ENCODE results near the gene STAC2.

Gene STAC2

DNA sequence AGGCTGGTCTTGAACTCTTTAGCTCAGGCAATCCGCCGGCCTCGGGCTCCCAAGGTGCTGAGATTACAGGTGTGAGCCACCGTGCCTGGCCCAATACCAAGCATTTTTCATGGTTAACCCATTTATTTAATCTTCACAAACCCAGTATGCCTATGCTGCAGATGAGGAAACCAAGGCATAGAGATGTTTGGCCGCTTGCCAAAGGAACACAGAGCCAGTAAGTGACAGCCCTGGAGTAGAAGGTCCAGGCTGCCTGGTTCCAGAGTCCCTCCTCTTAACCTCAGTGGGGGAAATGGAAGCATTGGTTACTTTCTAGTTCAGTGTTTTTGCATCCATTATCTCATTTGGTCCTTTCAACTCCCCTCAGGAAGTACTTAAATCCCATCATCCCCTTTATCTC is 44.4 kb downstream of the STAC2 start:
- TF ChIP-seq YY1 (IDR thresholded peaks at IDR 0.05; ENCODE audit: insufficient read depth, insufficient read length) (no peak), SUZ12 (IDR thresholded peaks at IDR 0.05; ENCODE audit: extremely low read depth, insufficient read depth, insufficient read length) (no peak), ZNF274 (IDR thresholded peaks at IDR 0.05; ENCODE audit: low read depth, low read length) (no peak)
- H3K4me3 ChIP-seq (ENCODE audit: insufficient read length, low read depth), result no peak overlapping the region
- no peaks in the 10 kb centered on the region for H3K4me1 ChIP-seq (ENCODE audit: insufficient read depth, insufficient read length)
- H3K9me3 ChIP-seq (ENCODE audit: insufficient read depth, low read length), result no peaks in the 10 kb centered on the region
- no peaks in the 10 kb centered on the region for H3K27me3 ChIP-seq (ENCODE audit: insufficient read depth, insufficient read length)
- peaks cover 60% of the 10 kb centered on the region for H3K36me3 ChIP-seq (ENCODE audit: insufficient read depth, insufficient read length, low read length)
- H3K9ac ChIP-seq (ENCODE audit: insufficient read length, low read depth), result no peak overlapping the region
- DNase-seq (ENCODE audit: low read depth, low spot score), result no peak

DNA sequence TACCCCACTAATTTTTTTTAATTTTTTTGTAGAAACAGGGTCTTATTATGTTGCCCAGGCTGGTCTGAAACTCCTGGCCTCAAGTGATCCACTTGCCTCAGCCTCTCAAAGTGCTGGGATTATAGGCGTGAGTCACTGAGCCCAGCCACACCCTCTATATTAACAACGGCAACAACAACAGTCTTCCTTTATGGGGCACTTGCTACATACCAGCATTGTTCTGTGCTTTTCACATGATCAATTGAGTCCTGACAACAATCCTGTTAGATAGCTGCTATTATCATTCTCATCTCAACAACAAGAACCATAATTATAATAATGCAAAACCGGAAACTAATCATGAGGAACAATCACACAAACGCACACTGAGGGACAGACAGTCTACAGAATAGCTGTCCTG is 47.2 kb downstream of the STAC2 start:
- H3K36me3 ChIP-seq (ENCODE audit: insufficient read depth, insufficient read length, low read length), result peaks cover 55% of the 10 kb centered on the region
- H3K9ac ChIP-seq (ENCODE audit: insufficient read length, low read depth), result no peak overlapping the region
- no peak for TF ChIP-seq SUZ12 (IDR thresholded peaks at IDR 0.05; ENCODE audit: extremely low read depth, insufficient read depth, insufficient read length)
- TF ChIP-seq ZNF274 (IDR thresholded peaks at IDR 0.05; ENCODE audit: low read depth, low read length), result no peak
- TF ChIP-seq YY1 (IDR thresholded peaks at IDR 0.05; ENCODE audit: insufficient read depth, insufficient read length), result no peak
- H3K4me3 ChIP-seq (ENCODE audit: insufficient read length, low read depth), result no peak overlapping the region
- no peaks in the 10 kb centered on the region for H3K9me3 ChIP-seq (ENCODE audit: insufficient read depth, low read length)
- no peaks in the 10 kb centered on the region for H3K27me3 ChIP-seq (ENCODE audit: insufficient read depth, insufficient read length)
- no peak for DNase-seq (ENCODE audit: low read depth, low spot score)
- peaks cover 5% of the 10 kb centered on the region for H3K4me1 ChIP-seq (ENCODE audit: insufficient read depth, insufficient read length)

DNA sequence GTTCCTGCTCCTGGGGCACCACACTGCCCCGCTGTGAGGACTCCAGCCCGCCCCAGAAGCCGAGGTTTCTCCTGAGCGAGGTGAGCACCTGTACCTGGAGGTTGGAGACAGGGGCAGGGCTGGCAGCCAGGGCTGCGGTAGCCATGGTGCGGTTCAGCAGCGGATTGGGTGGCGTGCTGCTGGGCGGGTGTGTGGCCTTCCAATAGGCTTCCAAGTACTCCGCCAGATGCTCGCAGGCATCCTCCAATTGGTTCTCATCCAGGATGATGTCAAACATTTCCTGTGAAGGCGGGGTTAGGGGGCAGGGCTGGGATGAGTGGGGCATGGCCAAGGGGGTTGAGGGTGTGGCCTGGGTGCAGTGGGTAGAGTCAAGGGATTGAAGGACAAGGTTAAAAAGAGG is 48.5 kb downstream of the STAC2 start:
- TF ChIP-seq YY1 (IDR thresholded peaks at IDR 0.05; ENCODE audit: insufficient read depth, insufficient read length) (no peak), SUZ12 (IDR thresholded peaks at IDR 0.05; ENCODE audit: extremely low read depth, insufficient read depth, insufficient read length) (no peak), ZNF274 (IDR thresholded peaks at IDR 0.05; ENCODE audit: low read depth, low read length) (no peak)
- DNase-seq (ENCODE audit: low read depth, low spot score), result no peak
- no peaks in the 10 kb centered on the region for H3K9me3 ChIP-seq (ENCODE audit: insufficient read depth, low read length)
- no peaks in the 10 kb centered on the region for H3K27me3 ChIP-seq (ENCODE audit: insufficient read depth, insufficient read length)
- H3K4me3 ChIP-seq (ENCODE audit: insufficient read length, low read depth), result no peak overlapping the region
- H3K9ac ChIP-seq (ENCODE audit: insufficient read length, low read depth), result no peak overlapping the region
- peaks cover 50% of the 10 kb centered on the region for H3K36me3 ChIP-seq (ENCODE audit: insufficient read depth, insufficient read length, low read length)
- peaks cover 10% of the 10 kb centered on the region for H3K4me1 ChIP-seq (ENCODE audit: insufficient read depth, insufficient read length)

DNA sequence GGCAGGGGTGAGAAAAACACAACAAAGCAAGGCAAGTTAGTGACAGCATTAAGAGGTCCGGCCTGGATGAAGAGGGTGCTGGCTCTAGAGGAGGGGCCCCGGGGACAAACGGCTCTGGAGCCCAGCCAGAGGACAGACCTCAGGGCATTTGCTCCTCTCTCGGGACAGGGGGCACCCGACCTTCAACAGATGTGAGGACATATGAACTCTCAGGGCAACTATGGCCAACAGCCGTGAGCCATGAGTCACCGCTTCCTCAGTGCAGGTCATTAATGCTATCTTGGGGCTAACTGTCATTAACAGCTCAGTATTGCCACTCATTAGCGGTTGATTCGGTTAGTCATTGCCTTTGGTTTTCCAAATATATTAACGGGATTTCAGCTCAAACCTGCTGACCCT is 50.1 kb downstream of the STAC2 start:
- H3K9me3 ChIP-seq (ENCODE audit: insufficient read depth, low read length), result no peaks in the 10 kb centered on the region
- no peak for DNase-seq (ENCODE audit: low read depth, low spot score)
- H3K4me1 ChIP-seq (ENCODE audit: insufficient read depth, insufficient read length), result peaks cover 10% of the 10 kb centered on the region
- H3K4me3 ChIP-seq (ENCODE audit: insufficient read length, low read depth), result no peak overlapping the region
- H3K27me3 ChIP-seq (ENCODE audit: insufficient read depth, insufficient read length), result no peaks in the 10 kb centered on the region
- no peak overlapping the region for H3K9ac ChIP-seq (ENCODE audit: insufficient read length, low read depth)
- H3K36me3 ChIP-seq (ENCODE audit: insufficient read depth, insufficient read length, low read length), result peaks cover 44% of the 10 kb centered on the region
- TF ChIP-seq ZNF274 (IDR thresholded peaks at IDR 0.05; ENCODE audit: low read depth, low read length), result no peak
- TF ChIP-seq SUZ12 (IDR thresholded peaks at IDR 0.05; ENCODE audit: extremely low read depth, insufficient read depth, insufficient read length), result no peak
- TF ChIP-seq YY1 (IDR thresholded peaks at IDR 0.05; ENCODE audit: insufficient read depth, insufficient read length), result no peak

DNA sequence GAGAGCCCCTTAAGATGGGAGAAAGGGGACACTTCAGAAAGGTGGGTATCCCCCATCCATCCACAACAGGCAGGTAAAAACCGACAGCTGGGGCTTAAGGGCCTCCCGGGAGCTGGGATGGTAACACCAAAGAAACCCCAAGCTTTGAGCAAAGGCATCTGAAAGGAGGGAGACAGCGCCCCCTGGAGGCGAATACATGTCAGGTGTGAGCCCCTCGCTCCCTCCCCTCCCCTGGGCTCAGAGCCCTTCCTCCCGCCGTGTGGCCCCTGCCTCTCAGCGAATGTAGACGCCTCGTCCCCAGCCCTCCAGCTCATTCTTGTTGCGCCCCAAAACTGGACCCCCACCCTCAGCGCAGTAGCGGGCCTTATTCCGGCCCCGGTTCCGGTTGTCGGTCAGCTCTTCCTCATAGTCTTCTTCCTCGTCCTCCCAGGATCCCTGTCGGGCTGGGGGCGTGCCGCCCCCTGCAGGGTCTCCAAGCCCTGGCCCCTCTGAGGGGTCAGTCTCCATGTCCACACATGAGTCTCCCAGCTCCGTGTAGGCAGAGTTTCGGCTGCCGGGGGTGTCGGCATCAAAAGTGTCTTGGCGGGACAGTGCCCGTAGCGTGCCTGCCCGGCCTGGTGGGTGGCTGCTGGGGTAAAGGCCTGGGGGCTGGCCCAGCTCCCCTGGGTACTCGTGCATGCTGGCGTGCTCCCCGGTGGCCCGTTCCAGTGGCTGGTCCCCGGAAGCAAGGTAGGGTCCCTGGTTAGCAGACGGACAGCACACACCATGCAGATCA is 50.6 kb downstream of the STAC2 start:
- Histone ChIP-seq H3K4me1 (ENCODE audit: insufficient read depth, insufficient read length) (peaks cover 11% of the 10 kb centered on the region), H3K9ac (ENCODE audit: insufficient read length, low read depth) (peak overlapping the region; percentile 44), H3K9me3 (ENCODE audit: insufficient read depth, low read length) (no peaks in the 10 kb centered on the region), H3K27me3 (ENCODE audit: insufficient read depth, insufficient read length) (no peaks in the 10 kb centered on the region), H3K4me3 (ENCODE audit: insufficient read length, low read depth) (no peak overlapping the region), H3K36me3 (ENCODE audit: insufficient read depth, insufficient read length, low read length) (peaks cover 43% of the 10 kb centered on the region)
- TF ChIP-seq SUZ12 (IDR thresholded peaks at IDR 0.05; ENCODE audit: extremely low read depth, insufficient read depth, insufficient read length) (no peak), YY1 (IDR thresholded peaks at IDR 0.05; ENCODE audit: insufficient read depth, insufficient read length) (no peak), ZNF274 (IDR thresholded peaks at IDR 0.05; ENCODE audit: low read depth, low read length) (no peak)
- DNase-seq (ENCODE audit: low read depth, low spot score), result peak; percentile 68

DNA sequence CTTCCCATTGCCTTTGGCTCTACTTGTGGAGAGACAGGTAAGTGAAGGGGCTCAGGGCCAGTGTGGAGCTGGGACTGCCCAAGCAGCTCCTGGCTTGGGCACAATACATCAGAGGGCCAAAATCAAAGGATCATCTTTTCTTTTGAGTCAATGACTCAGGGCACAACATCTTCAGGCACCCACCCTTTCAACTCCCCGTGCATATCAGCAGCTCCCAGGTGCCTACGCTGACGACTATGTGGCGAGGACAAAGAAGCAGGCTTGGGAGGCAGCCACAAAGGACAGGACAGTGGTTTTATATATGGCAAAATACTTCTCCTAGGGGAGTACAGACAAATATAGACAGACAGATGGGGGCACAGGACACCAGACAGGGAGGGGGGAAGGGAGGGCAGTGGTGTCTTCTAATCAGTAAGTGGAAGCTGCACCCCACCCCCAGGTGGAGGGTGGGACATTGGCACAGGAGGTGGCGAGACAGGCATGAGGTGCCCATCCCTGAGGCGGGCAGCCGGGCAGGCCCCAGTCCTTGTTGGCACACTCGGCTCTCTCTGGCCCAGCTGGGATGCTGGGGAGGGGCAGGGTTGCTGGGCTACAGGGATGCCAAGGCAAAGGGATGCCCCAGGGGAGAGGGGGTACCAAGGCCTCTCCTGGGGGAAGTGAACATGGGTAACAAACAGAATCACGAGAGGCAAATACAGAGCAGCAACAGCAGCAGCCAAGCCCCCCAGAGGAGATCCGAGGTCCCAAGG is 52.0 kb downstream of the STAC2 start:
- TF ChIP-seq SUZ12 (IDR thresholded peaks at IDR 0.05; ENCODE audit: extremely low read depth, insufficient read depth, insufficient read length), result no peak
- TF ChIP-seq ZNF274 (IDR thresholded peaks at IDR 0.05; ENCODE audit: low read depth, low read length), result no peak
- TF ChIP-seq YY1 (IDR thresholded peaks at IDR 0.05; ENCODE audit: insufficient read depth, insufficient read length), result no peak
- peaks cover 38% of the 10 kb centered on the region for H3K36me3 ChIP-seq (ENCODE audit: insufficient read depth, insufficient read length, low read length)
- peaks cover 17% of the 10 kb centered on the region for H3K4me1 ChIP-seq (ENCODE audit: insufficient read depth, insufficient read length)
- no peak for DNase-seq (ENCODE audit: low read depth, low spot score)
- no peak overlapping the region for H3K9ac ChIP-seq (ENCODE audit: insufficient read length, low read depth)
- no peaks in the 10 kb centered on the region for H3K9me3 ChIP-seq (ENCODE audit: insufficient read depth, low read length)
- H3K4me3 ChIP-seq (ENCODE audit: insufficient read length, low read depth), result no peak overlapping the region
- no peaks in the 10 kb centered on the region for H3K27me3 ChIP-seq (ENCODE audit: insufficient read depth, insufficient read length)

DNA sequence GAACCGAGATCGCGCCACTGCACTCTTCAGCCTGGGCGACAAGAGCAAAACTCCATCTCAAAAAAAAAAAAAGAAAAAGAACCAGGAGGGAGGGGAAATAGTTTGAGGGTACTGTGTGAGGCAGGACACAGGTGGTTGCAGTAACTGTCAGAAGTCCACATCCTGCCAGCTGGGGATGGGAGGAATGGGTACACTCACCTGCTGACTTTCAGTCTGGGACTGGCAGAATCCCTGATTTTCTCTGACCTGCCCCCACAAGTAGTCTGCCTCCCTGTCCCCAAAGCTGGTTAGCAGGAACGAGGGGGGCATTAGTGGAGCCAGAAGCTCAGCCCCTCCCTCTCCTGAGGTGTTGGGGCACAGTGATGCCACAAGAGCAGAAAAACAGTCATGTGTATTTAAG is 52.7 kb downstream of the STAC2 start:
- H3K9me3 ChIP-seq (ENCODE audit: insufficient read depth, low read length), result no peaks in the 10 kb centered on the region
- no peak for DNase-seq (ENCODE audit: low read depth, low spot score)
- H3K27me3 ChIP-seq (ENCODE audit: insufficient read depth, insufficient read length), result no peaks in the 10 kb centered on the region
- no peak overlapping the region for H3K4me3 ChIP-seq (ENCODE audit: insufficient read length, low read depth)
- no peak for TF ChIP-seq YY1 (IDR thresholded peaks at IDR 0.05; ENCODE audit: insufficient read depth, insufficient read length)
- TF ChIP-seq SUZ12 (IDR thresholded peaks at IDR 0.05; ENCODE audit: extremely low read depth, insufficient read depth, insufficient read length), result no peak
- no peak for TF ChIP-seq ZNF274 (IDR thresholded peaks at IDR 0.05; ENCODE audit: low read depth, low read length)
- no peak overlapping the region for H3K9ac ChIP-seq (ENCODE audit: insufficient read length, low read depth)
- H3K4me1 ChIP-seq (ENCODE audit: insufficient read depth, insufficient read length), result peaks cover 17% of the 10 kb centered on the region
- H3K36me3 ChIP-seq (ENCODE audit: insufficient read depth, insufficient read length, low read length), result peaks cover 37% of the 10 kb centered on the region

Data from NT2/D1 (cell line).